HG02938 (cell line): ENCODE data around the gene ESR2.
"Not testable (repeated sequence)": the region's sequence is repeated elsewhere in the genome, so short reads cannot be mapped to it uniquely, and the experiment has no call there.

Source experiments
- ATAC-seq: cut with Tn5 transposase; IDR thresholded peaks from one replicate; pipeline ENCODE4 v1.9.1; 2021; ENCODE audit warnings: mild to moderate bottlenecking, moderate library complexity; ENCODE audit not compliant: unreplicated experiment

Gene ESR2

GRCh38 chr14:64293976-64294671 lies at the start of gene ESR2:
Gene ESR2, minus strand, starts transcription at chr14:64294371. Its CDS starts 11,386 bp downstream, at chr14:64282985.
- peak; percentile 42 for ATAC-seq

GRCh38 chr14:64340560-64341196 lies 46.5 kb upstream of the ESR2 start:
- ATAC-seq = no peak

- ATAC-seq = peak; percentile 82
Observed at GRCh38 chr14:64338616-64339316, 44.6 kb upstream of the ESR2 start.

- ATAC-seq = peak; percentile 43
Observed at GRCh38 chr14:64337888-64338615, 43.9 kb upstream of the ESR2 start.

GRCh38 chr14:64329149-64329548 lies 35.0 kb upstream of the ESR2 start:
- ATAC-seq = no peak

GRCh38 chr14:64326502-64326901 lies 32.3 kb upstream of the ESR2 start:
- ATAC-seq = no peak

- no peak for ATAC-seq
Observed at GRCh38 chr14:64324895-64325294, 30.7 kb upstream of the ESR2 start.

- ATAC-seq = no peak
Observed at GRCh38 chr14:64324461-64324860, 30.3 kb upstream of the ESR2 start.

- ATAC-seq = not testable (repeated sequence)
Observed at GRCh38 chr14:64320362-64320761, 26.2 kb upstream of the ESR2 start.

GRCh38 chr14:64318695-64319094 lies 24.5 kb upstream of the ESR2 start:
- not testable (repeated sequence) for ATAC-seq

GRCh38 chr14:64303471-64303917 lies 9.3 kb upstream of the ESR2 start:
- no peak for ATAC-seq

GRCh38 chr14:64298773-64299172 lies 4.6 kb upstream of the ESR2 start:
- no peak for ATAC-seq

- ATAC-seq = no peak
Observed at GRCh38 chr14:64296561-64296960, 2.4 kb upstream of the ESR2 start.

GRCh38 chr14:64294672-64295413 lies 672 bp upstream of the ESR2 start:
- peak; percentile 66 for ATAC-seq

GRCh38 chr14:64292197-64292596 lies 2.0 kb downstream of the ESR2 start:
- ATAC-seq = no peak

- ATAC-seq = no peak
Observed at GRCh38 chr14:64289571-64289970, 4.6 kb downstream of the ESR2 start.

GRCh38 chr14:64281805-64282204 lies 12.4 kb downstream of the ESR2 start:
- ATAC-seq = no peak

- ATAC-seq = no peak
Observed at GRCh38 chr14:64279704-64280668, 14.2 kb downstream of the ESR2 start.

- no peak for ATAC-seq
Observed at GRCh38 chr14:64278458-64278857, 15.7 kb downstream of the ESR2 start.
